ENCODE results near the gene SEPTIN10.
"Not testable (repeated sequence)": the region's sequence is repeated elsewhere in the genome, so short reads cannot be mapped to it uniquely, and the experiment has no call there.

Gene SEPTIN10

DNA sequence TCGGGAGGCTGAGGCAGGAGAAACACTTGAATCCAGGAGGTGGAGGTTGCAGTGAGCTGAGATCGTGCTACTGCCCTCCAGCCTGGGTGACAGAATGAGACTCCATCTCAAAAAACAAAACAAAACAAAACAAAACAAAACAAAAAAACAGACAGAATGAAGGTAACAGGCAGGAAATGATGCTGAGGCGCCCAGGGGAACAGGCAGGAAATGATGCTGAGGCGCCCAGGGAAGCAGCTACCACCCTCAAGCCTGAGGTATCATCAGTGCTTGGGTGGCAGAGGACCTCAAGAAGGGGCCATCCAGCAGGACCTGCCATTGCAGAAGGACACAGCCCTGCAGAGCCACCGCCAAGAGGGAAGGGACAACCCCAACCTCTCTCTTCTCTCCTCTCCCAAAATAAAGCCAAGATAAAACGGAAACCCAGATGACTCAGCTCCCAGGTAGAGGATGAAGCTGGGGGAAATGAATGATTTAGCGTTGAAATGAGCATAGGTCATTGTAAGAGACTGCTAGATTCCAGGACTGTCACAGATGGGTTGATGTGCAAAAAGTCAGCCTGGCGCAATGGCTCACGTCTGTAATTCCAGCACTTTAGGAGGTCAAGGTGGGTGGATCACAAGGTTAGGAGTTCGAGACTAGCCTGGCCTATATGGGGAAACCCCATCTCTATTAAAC lies 19.7 kb upstream of the SEPTIN10 start:
- DNase-seq (ENCODE audit: low spot score): no peak

DNA sequence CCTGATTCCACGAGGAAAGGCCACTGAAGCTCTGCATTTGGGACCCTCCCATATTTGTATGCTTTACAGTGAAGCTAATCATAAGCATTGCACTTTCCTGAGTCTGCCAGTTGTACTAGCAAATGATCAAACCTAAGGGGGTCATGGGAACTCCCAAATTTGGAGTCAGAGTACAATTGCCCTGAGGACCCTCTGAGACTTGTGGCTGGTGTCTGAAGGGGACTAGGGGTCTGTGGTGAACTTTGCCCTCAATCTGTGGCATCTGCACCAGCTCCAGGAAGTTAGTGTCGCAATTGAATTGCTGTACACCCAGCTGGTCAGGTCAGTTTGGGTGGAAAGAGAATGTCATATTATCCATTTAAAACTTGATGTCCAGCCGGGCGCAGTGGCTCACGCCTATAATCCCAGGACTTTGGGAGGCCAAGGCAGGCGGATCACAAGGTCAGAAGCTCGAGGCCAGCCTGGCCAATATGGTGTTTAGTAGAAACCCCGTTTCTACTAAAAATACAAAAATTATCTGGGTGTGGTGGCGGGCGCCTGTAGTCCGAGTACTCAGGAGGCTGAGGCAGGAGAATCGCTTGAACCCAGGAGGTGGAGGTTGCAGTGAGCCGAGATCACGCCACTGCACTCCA lies 18.5 kb upstream of the SEPTIN10 start:
- no peak for DNase-seq (ENCODE audit: low spot score)

GRCh38 chr2:109631741-109632140 lies 18.0 kb upstream of the SEPTIN10 start:
- DNase-seq (ENCODE audit: low spot score): no peak

DNA sequence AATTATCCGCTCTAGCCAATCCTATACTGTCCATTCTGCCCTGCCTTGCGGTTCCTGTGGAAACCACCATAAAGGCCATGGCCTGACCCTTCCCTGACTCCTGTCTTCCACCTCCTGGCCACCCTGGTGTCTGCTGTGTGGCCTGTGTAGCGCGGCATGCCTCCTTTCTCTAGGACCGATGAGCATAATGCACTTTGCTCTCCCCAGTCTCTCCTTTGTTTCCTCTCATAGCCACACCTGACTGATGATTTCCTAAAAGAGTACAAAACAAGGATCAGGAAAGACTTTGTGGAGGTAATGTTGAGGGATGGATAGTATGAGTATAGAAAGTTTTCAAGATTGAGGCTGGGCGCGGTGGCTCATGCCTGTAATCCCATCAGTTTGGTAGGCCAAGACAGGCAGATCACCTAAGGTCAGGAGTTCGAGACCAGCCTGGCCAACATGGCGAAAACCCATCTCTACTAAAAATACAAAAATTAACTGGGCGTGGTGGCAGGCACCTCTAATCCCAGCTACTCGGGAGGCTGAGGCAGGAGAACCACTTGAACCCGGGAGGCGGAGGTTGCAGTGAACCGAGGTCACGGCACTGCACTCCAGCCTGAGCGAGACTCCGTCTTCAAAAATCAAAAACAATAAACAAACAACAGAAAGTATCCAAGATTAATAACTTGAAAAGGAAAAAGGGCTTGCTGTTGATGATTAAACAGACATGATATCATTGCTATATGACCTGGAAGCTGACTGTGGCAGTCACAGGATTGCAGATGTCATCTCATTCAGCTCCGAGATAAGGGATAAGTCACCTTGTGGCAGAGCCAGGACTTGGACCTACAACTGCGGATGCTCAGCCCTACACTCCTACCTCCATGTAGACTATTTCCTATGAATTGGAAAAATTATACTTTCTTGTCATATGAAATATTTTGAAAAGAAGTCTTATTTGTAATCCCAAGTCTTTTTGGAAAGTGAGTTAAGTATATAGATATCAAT lies 17.0 kb upstream of the SEPTIN10 start:
- DNase-seq (ENCODE audit: low spot score): no peak

- DNase-seq (ENCODE audit: low spot score): no peak
Measured at GRCh38 chr2:109629867-109630266, 16.1 kb upstream of the SEPTIN10 start.

DNA sequence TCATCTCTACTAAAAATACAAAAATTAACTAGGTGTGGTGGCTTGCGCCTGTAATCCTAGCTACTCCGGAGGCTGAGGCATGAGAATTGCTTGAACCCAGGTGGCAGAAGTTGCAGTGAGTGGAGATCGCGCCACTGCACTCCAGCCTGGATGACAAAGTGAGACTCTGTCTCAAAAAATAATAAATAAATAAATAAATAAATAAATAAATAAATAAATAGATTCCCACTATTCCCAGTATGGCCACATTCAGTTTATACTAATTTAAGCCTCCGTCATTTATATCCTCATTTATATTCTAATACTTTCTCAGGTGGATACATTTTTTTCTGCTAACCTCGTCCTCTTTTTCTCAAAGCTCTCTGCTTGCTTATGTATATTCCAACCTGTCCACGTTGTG lies 14.6 kb upstream of the SEPTIN10 start:
- DNase-seq (ENCODE audit: low spot score): not testable (repeated sequence)

DNA sequence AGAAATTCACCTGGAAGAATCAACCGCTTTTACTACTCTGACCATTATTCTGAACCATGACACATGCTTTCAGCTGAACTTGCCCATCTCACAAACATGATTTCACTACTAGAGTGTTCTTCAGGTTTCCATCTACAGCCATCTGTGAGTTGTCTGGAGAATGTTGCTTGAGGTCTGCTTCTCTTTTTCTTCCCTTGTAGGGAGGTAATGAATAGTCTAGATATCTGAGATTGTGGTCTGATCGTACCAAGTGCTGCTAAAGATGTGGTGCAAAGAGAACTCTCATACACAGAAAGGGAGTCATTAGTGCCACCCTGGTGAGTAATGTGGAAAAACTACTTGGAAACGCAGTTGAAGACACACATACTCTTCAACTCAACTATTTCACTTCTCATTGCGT lies 10.6 kb upstream of the SEPTIN10 start:
- no peak for DNase-seq (ENCODE audit: low spot score)

DNA sequence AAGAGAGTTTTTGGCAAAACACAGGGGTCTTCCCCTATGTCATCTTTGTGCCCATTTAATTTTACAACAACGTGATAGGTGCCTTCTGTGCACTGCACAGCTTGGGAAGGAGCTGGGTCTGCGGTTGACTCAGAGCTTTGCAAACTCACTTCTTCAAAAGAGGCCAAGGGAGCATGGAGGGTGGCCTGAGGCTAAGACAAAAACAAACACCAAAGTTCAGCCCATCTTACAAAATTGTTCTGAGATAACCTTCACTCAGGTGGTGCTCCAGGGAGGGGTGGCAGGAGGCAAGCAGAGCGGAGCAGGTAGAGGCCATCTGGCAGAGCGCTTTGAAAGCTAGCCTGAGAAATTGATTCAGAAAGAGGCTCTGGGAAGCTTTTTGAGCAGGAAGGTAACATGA lies 10.2 kb upstream of the SEPTIN10 start:
- DNase-seq (ENCODE audit: low spot score): no peak

- no peak for DNase-seq (ENCODE audit: low spot score)
Measured at GRCh38 chr2:109623297-109623696, 9.5 kb upstream of the SEPTIN10 start.

- no peak for DNase-seq (ENCODE audit: low spot score)
Measured at GRCh38 chr2:109619032-109619615, 5.4 kb upstream of the SEPTIN10 start.

GRCh38 chr2:109616184-109616583 lies 2.4 kb upstream of the SEPTIN10 start:
- no peak for DNase-seq (ENCODE audit: low spot score)

DNA sequence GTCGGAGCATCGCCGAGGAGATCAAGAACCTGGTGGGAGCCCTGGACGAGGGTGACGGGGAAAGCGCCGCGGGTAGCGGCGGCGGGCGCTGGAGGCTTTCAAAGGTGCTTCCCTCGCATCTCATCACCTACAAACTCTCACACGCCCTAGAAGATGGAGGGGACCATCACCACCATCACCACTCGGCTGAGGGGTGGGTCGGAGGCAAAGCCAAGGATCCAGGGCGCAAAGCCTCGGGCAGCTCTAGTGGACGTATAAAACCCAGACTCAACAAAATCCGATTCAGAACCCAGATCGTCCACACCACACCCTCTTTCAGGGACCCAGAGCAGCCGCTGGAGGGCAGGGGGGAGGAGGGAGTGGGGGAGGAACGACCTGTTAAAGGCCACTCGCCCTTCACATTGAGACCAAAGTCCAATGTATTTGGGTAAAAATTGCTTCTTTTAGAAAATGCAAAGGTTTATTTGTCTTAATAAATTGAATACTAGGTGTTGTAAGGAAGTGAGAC lies 1.9 kb upstream of the SEPTIN10 start:
- no peak for DNase-seq (ENCODE audit: low spot score)

DNA sequence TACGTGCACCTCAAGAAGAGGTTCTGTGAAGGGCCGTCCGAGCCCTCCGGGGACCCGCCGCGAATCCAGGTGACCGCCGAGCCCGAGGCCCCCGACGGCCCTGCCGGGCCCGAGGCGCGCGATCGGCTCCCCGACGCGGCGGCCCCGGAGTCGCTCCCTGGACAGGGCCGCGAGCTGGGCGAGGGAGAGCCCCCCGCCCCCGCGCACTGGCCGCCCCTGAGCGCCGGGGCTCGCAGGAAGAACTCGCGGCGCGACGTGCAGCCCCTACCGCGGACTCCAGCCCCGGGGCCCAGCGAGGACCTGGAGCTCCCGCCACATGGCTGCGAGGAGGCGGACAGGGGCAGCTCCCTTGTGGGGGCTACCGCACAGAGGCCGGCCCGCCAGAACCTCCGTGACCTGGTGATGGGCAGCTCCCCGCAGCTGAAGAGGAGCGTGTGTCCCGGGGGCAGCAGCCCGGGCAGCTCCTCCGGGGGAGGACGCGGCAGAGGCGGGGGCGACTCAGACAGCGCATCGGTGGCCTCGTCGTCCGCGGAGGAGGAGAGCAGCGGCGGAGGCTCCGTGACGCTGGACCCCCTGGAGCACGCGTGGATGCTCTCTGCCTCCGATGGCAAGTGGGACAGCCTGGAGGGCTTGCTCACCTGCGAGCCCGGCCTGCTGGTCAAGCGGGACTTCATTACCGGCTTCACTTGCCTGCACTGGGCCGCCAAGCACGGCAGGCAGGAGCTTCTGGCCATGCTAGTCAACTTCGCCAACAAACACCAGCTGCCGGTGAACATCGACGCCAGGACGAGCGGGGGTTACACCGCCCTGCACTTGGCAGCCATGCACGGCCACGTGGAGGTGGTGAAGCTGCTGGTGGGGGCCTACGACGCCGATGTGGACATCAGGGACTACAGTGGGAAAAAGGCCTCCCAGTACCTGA lies 1.2 kb upstream of the SEPTIN10 start:
- peak; percentile 28 for DNase-seq (ENCODE audit: low spot score)

- DNase-seq (ENCODE audit: low spot score): peak; percentile 70
Measured at GRCh38 chr2:109613081-109613921, 465 bp downstream of the SEPTIN10 start.

- DNase-seq (ENCODE audit: low spot score): no peak
Measured at GRCh38 chr2:109611467-109612095, 2.2 kb downstream of the SEPTIN10 start.

- DNase-seq (ENCODE audit: low spot score): peak; percentile 33
Measured at GRCh38 chr2:109609352-109610024, 4.3 kb downstream of the SEPTIN10 start.

DNA sequence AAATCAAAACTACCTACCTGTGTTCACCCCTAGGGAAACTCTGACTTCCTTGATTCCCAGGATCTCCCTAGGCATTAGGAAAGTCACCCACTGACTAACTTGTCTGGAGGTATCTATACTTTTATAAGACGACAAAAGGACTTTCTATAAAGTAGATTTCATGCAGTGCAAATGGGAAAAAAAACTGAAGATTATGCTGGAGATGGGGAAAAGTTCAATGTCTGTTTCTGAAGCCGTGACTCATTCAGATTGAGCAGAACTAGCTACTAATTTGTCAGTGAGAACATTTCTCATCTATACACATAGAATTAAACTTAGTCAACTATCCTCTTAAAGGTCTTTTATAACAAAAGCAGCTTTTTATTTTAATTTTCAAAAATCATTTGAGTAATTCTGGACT lies 6.0 kb downstream of the SEPTIN10 start:
- DNase-seq (ENCODE audit: low spot score): peak; percentile 31

GRCh38 chr2:109604597-109604996 lies 9.2 kb downstream of the SEPTIN10 start:
- no peak for DNase-seq (ENCODE audit: low spot score)

- no peak for DNase-seq (ENCODE audit: low spot score)
Measured at GRCh38 chr2:109602617-109603188, 11.1 kb downstream of the SEPTIN10 start.
